Mesenchymal stem cell (in vitro differentiated cells and primary cell): ENCODE measurements around the gene PDGFC.
A peak's percentile ranks its signal among the peaks of the same experiment; 100 is the strongest.

Source experiments
- DNase-seq: peaks from one replicate; pipeline ENCODE4 v3.0.0-alpha.2; 2013
- H2AFZ ChIP-seq: one replicate; pipeline ENCODE4 v1.6.1; 2013; ENCODE audit warnings: low read depth, mild to moderate bottlenecking, control low read depth, inconsistent platforms, low read length, moderate library complexity
- H2AK5ac ChIP-seq: 2 replicates; pipeline ENCODE4 v1.6.1; 2013; ENCODE audit warnings: low read length, moderate library complexity, mild to moderate bottlenecking, inconsistent platforms; ENCODE audit not compliant: severe bottlenecking
- H2BK120ac ChIP-seq: one replicate; pipeline ENCODE4 v1.6.1; 2013; ENCODE audit warnings: low read depth, mild to moderate bottlenecking, inconsistent platforms, low read length, moderate library complexity
- H2BK12ac ChIP-seq, 2 experiments: one replicate each; pipeline ENCODE4 v1.6.1; 2013; ENCODE audit warnings: inconsistent platforms in 2 of 2, low read length in 2 of 2, mild to moderate bottlenecking in 2 of 2, moderate library complexity in 2 of 2, control low read depth in 1 of 2
- H2BK15ac ChIP-seq: one replicate; pipeline ENCODE4 v1.6.1; 2013; ENCODE audit warnings: mild to moderate bottlenecking, low read depth, inconsistent platforms; ENCODE audit not compliant: poor library complexity, severe bottlenecking
- H2BK5ac ChIP-seq: 2 replicates; pipeline ENCODE4 v1.6.1; 2013; ENCODE audit warnings: low read depth, mild to moderate bottlenecking, low read length, control low read depth, inconsistent platforms; ENCODE audit not compliant: poor library complexity, severe bottlenecking
- H3K14ac ChIP-seq, 2 experiments: one replicate each; pipeline ENCODE4 v1.6.1; 2013; ENCODE audit warnings: inconsistent platforms in 2 of 2, low read length in 2 of 2, control low read depth in 1 of 2, mild to moderate bottlenecking in 1 of 2, moderate library complexity in 1 of 2
- H3K18ac ChIP-seq, 2 experiments: one replicate each; pipeline ENCODE4 v1.6.1; 2013; ENCODE audit warnings: inconsistent platforms in 2 of 2, low read length in 2 of 2, control low read depth in 1 of 2, low read depth in 1 of 2, mild to moderate bottlenecking in 1 of 2
- H3K23ac ChIP-seq, 2 experiments: one replicate each; pipeline ENCODE4 v1.6.1; 2013; ENCODE audit warnings: inconsistent platforms in 2 of 2, low read length in 2 of 2, mild to moderate bottlenecking in 2 of 2, moderate library complexity in 2 of 2, control low read depth in 1 of 2
- H3K27ac ChIP-seq: 2 replicates; pipeline ENCODE4 v1.5.1; 2013; ENCODE audit warnings: mild to moderate bottlenecking, moderate library complexity, low read length, control low read depth, inconsistent platforms; ENCODE audit not compliant: poor library complexity, severe bottlenecking
- H3K27me3 ChIP-seq, 2 experiments: 2 replicates each; pipeline versions ENCODE4 v1.6.1 to v1.7.0; 2013; ENCODE audit warnings: low read length in 2 of 2, mild to moderate bottlenecking in 2 of 2, moderate library complexity in 2 of 2, control low read depth in 1 of 2, inconsistent platforms in 1 of 2; ENCODE audit not compliant: control insufficient read depth in 1 of 2, insufficient read depth in 1 of 2
- H3K36me3 ChIP-seq, 2 experiments: 2 replicates each; pipeline versions ENCODE4 v1.6.1 to v1.7.0; 2013; ENCODE audit warnings: low read length in 2 of 2, control low read depth in 1 of 2, inconsistent platforms in 1 of 2, low read depth in 1 of 2, mild to moderate bottlenecking in 1 of 2; ENCODE audit not compliant: insufficient read depth in 2 of 2, control insufficient read depth in 1 of 2
- H3K4ac ChIP-seq, 2 experiments: one replicate each; pipeline ENCODE4 v1.6.1; 2013; ENCODE audit warnings: inconsistent platforms in 2 of 2, low read length in 2 of 2, mild to moderate bottlenecking in 2 of 2, moderate library complexity in 2 of 2, control low read depth in 1 of 2, low read depth in 1 of 2
- H3K4me1 ChIP-seq: 2 replicates; pipeline ENCODE4 v1.6.1; 2013; ENCODE audit warnings: low read depth, low read length, control low read depth; ENCODE audit not compliant: control insufficient read depth, insufficient read depth
- H3K4me2 ChIP-seq: 2 replicates; pipeline ENCODE4 v1.6.1; 2013; ENCODE audit warnings: low read length, mild to moderate bottlenecking, inconsistent platforms; ENCODE audit not compliant: poor library complexity, severe bottlenecking
- H3K4me3 ChIP-seq, 2 experiments: 2 replicates each; pipeline versions ENCODE4 v1.5.1 to v1.7.0; 2013; ENCODE audit warnings: low read length in 2 of 2, mild to moderate bottlenecking in 2 of 2, control low read depth in 1 of 2, low read depth in 1 of 2; ENCODE audit not compliant: insufficient read depth in 1 of 2
- H3K79me1 ChIP-seq: replicated peaks from 2 replicates; pipeline ENCODE4 v1.6.1; 2013; ENCODE audit warnings: mild to moderate bottlenecking, control low read depth, low read length, inconsistent platforms; ENCODE audit not compliant: poor library complexity, severe bottlenecking
- H3K9ac ChIP-seq: 2 replicates; pipeline ENCODE4 v1.7.0; 2013; ENCODE audit warnings: mild to moderate bottlenecking, low read length, moderate library complexity
- H3K9me3 ChIP-seq: 2 replicates; pipeline ENCODE4 v1.7.0; 2013; ENCODE audit warnings: mild to moderate bottlenecking, low read length; ENCODE audit not compliant: control insufficient read depth
- H4K8ac ChIP-seq: one replicate; pipeline ENCODE4 v1.6.1; 2013; ENCODE audit warnings: inconsistent platforms, mild to moderate bottlenecking, low read length, moderate library complexity
- H4K91ac ChIP-seq: one replicate; pipeline ENCODE4 v1.6.1; 2013; ENCODE audit warnings: mild to moderate bottlenecking, low read length, inconsistent platforms
- WGBS: methylation state at CpG from one replicate; pipeline ENCODE4 v1.1.7; 2013; ENCODE audit warnings: mixed read lengths; 5-methylcytosine and 5-hydroxymethylcytosine counted together

PDGFC gene

DNA sequence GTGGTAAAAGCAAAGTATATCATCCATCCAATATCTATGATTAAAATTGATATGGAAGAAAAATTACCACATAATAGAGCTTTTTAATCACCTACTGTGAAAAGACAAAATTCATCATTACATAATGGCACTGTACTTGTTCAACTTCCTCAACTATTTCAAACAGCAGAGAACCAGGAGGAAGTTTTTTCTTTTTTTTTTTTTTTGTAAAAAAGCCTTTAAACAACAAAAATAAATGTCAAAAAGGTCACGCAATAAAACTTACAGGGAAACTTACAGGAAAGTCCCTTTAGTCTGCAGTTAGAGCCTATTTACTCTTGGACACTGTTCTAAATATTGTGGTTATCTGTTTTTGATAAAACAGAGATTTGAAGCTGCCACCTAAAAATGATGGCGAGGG is 4.8 kb downstream of the PDGFC start:
- Histone ChIP-seq H3K27ac (no peak overlapping the region), H3K4me3 (no peak overlapping the region), H3K4me2 (no peak overlapping the region), H3K9me3 (no peaks in the 10 kb centered on the region), H3K36me3 (peaks cover 2 to 7% of the 10 kb centered on the region in 2 experiments), H3K9ac (peak overlapping the region; percentile 28), H4K8ac (no peak overlapping the region), H3K79me1 (no peaks in the 10 kb centered on the region), H2BK120ac (no peak overlapping the region), H4K91ac (no peak overlapping the region), H3K14ac (no peak overlapping the region), H2BK12ac (no peak overlapping the region), H2AFZ (no peak overlapping the region), H3K27me3 (no peaks in the 10 kb centered on the region), H3K23ac (no peak overlapping the region), H3K4ac (no peak overlapping the region), H2BK15ac (no peak overlapping the region), H3K18ac (no peak overlapping the region), H3K4me1 (peaks cover 5% of the 10 kb centered on the region), H2BK5ac (no peak overlapping the region), H2AK5ac (no peak overlapping the region)
- WGBS, result no CpG with 5 or more reads among the region's 2 CpGs
- no peak for DNase-seq

DNA sequence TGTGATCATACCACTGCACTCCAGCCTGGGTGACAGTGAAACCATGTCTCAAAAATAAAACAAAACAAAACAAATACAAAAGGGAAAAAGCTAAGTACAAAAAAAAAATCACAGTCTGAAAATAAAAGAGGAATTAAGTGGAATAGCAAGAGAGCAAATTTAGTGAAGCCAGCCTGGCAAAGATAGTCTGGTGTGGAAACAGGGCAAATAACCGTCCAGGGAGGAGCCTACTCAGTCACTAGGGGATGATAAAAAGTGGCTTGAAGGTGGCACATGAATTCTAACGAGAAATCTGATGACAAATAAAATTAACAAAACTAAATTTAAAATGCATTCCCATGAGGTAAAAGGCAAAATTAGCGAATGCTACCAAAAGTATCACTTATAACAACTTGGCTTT is 8.2 kb downstream of the PDGFC start:
- Histone ChIP-seq H2BK15ac (no peak overlapping the region), H3K4me3 (no peak overlapping the region), H3K36me3 (peaks cover 2 to 7% of the 10 kb centered on the region in 2 experiments), H3K9ac (peak overlapping the region; percentile 58), H4K91ac (no peak overlapping the region), H2BK12ac (no peak overlapping the region), H3K79me1 (no peaks in the 10 kb centered on the region), H3K4me1 (peaks cover 8% of the 10 kb centered on the region), H3K4me2 (no peak overlapping the region), H3K27me3 (no peaks in the 10 kb centered on the region), H3K27ac (peak overlapping the region; percentile 83), H3K18ac (peak overlapping the region; percentile 28 to 61), H2AFZ (no peak overlapping the region), H2BK120ac (no peak overlapping the region), H2BK5ac (no peak overlapping the region), H3K14ac (no peak overlapping the region), H2AK5ac (peak overlapping the region; percentile 15), H4K8ac (peak overlapping the region; percentile 75), H3K9me3 (no peaks in the 10 kb centered on the region), H3K23ac (no peak overlapping the region), H3K4ac (peak overlapping the region in 1 of 2 experiments; percentile 67)
- no peak for DNase-seq
- 86% methylated on average over 1 of the region's 3 CpGs for WGBS

DNA sequence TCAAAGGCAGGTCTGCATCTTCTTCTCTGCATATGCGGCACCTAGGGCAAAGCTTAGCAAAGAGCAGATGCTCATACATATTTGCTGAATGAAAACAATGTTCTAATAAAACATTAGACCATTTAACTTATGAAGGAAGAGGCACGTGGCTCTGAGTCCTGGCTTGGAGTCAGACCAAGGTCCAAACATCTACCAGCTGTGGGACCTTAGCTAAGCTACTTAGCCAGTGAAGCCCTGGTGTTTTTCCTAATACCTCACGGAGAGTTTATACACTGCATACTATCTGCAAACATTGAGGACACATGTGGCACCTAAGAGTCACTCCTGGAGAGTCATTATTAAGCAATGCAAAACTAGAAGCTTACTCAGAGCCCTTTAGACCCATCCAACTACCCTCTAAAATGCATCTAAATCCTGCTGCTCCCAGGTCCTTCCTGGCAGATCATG is 9.0 kb downstream of the PDGFC start:
- Histone ChIP-seq H3K9me3 (no peaks in the 10 kb centered on the region), H3K79me1 (no peaks in the 10 kb centered on the region), H3K14ac (no peak overlapping the region), H3K4me3 (peak overlapping the region in 1 of 2 experiments; percentile 32), H3K18ac (no peak overlapping the region), H2BK12ac (no peak overlapping the region), H3K27me3 (no peaks in the 10 kb centered on the region), H4K8ac (no peak overlapping the region), H2AK5ac (no peak overlapping the region), H3K4ac (peak overlapping the region in 1 of 2 experiments; percentile 17), H3K9ac (peak overlapping the region; percentile 58), H3K23ac (no peak overlapping the region), H2BK120ac (no peak overlapping the region), H3K4me1 (peaks cover 8% of the 10 kb centered on the region), H2AFZ (no peak overlapping the region), H2BK15ac (no peak overlapping the region), H3K27ac (peak overlapping the region; percentile 83), H4K91ac (no peak overlapping the region), H3K36me3 (peaks cover 2 to 7% of the 10 kb centered on the region in 2 experiments), H2BK5ac (peak overlapping the region; percentile 11), H3K4me2 (no peak overlapping the region)
- DNase-seq, result peak; percentile 89
- 40% methylated on average over 3 of the region's 3 CpGs for WGBS

DNA sequence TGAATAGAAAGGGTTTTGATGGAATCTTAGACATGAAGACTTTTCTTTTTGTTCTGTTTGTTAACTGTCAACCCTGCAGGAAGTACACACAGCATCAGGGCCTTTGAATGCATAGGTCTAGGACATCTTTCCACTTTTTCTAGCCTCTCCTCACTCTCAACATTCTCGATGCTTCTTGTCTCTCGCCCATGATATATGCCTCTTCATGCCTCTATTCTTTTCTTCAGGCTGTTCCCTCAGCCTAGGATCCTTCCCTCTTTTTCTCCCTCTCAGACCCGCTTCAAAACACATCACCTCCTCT is 9.6 kb downstream of the PDGFC start:
- no peaks in the 10 kb centered on the region for H3K79me1 ChIP-seq
- WGBS, result 80% methylated on average over 2 of the region's 3 CpGs

More for the DNA sequence above, 9.6 kb downstream of the PDGFC start:
- Histone ChIP-seq H3K18ac (no peak overlapping the region), H2BK12ac (peak overlapping the region in 1 of 2 experiments; percentile 68), H3K23ac (no peak overlapping the region), H2AFZ (no peak overlapping the region), H3K9me3 (no peaks in the 10 kb centered on the region), H3K27me3 (no peaks in the 10 kb centered on the region), H3K36me3 (peaks cover 2 to 7% of the 10 kb centered on the region in 2 experiments), H4K8ac (no peak overlapping the region), H2BK120ac (no peak overlapping the region), H3K4ac (peak overlapping the region in 1 of 2 experiments; percentile 3), H2AK5ac (peak overlapping the region; percentile 42), H3K27ac (peak overlapping the region; percentile 83), H4K91ac (no peak overlapping the region), H3K14ac (no peak overlapping the region), H3K4me1 (peaks cover 8% of the 10 kb centered on the region), H3K4me3 (peak overlapping the region in 1 of 2 experiments; percentile 12), H3K4me2 (no peak overlapping the region), H2BK15ac (no peak overlapping the region), H2BK5ac (peak overlapping the region; percentile 11), H3K9ac (peak overlapping the region; percentile 58)
- DNase-seq, result no peak
